Suprapubic skin (tissue), 4 donors: ENCODE measurements around the gene ACYP2.

ENCODE experiments used
- EP300 ChIP-seq: sonication (generic); formaldehyde crosslinking; IDR thresholded peaks from one replicate; pipeline ENCODE4 v1.6.1; 2017; ENCODE audit warnings: antibody characterized with exemption
- POLR2A ChIP-seq, 2 donors: fragments of 450-650 bp; IDR thresholded peaks; one replicate each; pipeline ENCODE4 v1.6.1; 2017; ENCODE audit warnings: antibody characterized with exemption in 2 of 2, mild to moderate bottlenecking in 2 of 2, moderate library complexity in 2 of 2
- POLR2AphosphoS5 ChIP-seq, 3 donors: sonication (generic); formaldehyde crosslinking; IDR thresholded peaks; one replicate each; pipeline ENCODE4 v1.6.1; 2017; ENCODE audit warnings: antibody characterized with exemption in 3 of 3
- TF ChIP-seq, protein P1 (sequence below), 2 donors: fragments of 200-600 bp in 1 of 2; fragments of 450-650 bp in 1 of 2; sonication (generic) in 1 of 2; IDR thresholded peaks; one replicate each; pipeline ENCODE4 v1.5.1; 2016 to 2019; ENCODE audit warnings: antibody characterized with exemption in 2 of 2, mild to moderate bottlenecking in 1 of 2, moderate library complexity in 1 of 2

DNA sequence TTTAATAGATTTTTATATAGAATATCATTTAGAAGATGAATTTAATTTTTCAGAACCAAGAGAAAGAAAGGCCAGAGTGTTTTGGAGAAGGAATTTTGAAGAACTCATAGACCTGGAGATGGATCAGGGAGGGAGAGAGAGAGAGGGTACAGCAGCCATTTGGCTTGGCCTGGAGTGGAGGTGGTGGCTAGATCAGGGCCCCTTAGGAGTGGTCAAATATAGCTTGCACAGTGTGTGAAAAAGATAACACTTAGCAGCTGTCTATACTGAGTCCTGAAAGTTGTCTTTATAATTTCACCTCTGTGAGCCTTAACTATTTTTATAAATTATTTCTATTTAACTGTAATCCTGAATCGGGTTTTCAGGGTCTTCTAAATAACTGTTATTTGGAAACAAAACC, 38.8 kb upstream of the ACYP2 start:
- TF ChIP-seq, protein P1, sequence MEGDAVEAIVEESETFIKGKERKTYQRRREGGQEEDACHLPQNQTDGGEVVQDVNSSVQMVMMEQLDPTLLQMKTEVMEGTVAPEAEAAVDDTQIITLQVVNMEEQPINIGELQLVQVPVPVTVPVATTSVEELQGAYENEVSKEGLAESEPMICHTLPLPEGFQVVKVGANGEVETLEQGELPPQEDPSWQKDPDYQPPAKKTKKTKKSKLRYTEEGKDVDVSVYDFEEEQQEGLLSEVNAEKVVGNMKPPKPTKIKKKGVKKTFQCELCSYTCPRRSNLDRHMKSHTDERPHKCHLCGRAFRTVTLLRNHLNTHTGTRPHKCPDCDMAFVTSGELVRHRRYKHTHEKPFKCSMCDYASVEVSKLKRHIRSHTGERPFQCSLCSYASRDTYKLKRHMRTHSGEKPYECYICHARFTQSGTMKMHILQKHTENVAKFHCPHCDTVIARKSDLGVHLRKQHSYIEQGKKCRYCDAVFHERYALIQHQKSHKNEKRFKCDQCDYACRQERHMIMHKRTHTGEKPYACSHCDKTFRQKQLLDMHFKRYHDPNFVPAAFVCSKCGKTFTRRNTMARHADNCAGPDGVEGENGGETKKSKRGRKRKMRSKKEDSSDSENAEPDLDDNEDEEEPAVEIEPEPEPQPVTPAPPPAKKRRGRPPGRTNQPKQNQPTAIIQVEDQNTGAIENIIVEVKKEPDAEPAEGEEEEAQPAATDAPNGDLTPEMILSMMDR (IDR thresholded peaks at IDR 0.05) = no peak
- TF ChIP-seq POLR2AphosphoS5 (IDR thresholded peaks at IDR 0.05) (no peak), POLR2A (IDR thresholded peaks at IDR 0.05) (no peak), EP300 (no peak)
